GM21528 (cell line): ENCODE measurements around the gene HCLS1.
"Not testable (repeated sequence)": the region's sequence is repeated elsewhere in the genome, so short reads cannot be mapped to it uniquely, and the experiment has no call there.

Experiments
- ATAC-seq: cut with Tn5 transposase; IDR thresholded peaks from one replicate; pipeline ENCODE4 v1.9.1; 2021; ENCODE audit warnings: mild to moderate bottlenecking, moderate library complexity; ENCODE audit not compliant: unreplicated experiment, low FRiP score

HCLS1 gene

GRCh38 chr3:121601212-121601812, 59.4 kb downstream of the HCLS1 start:
- ATAC-seq = no peak

- not testable (repeated sequence) for ATAC-seq
These were observed 60.8 kb downstream of the HCLS1 start for GRCh38 chr3:121599900-121600299.

- ATAC-seq = no peak
These were observed 62.1 kb downstream of the HCLS1 start for GRCh38 chr3:121598564-121598963.

GRCh38 chr3:121595765-121596406, 64.8 kb downstream of the HCLS1 start:
- ATAC-seq = no peak

GRCh38 chr3:121594850-121595249, 65.9 kb downstream of the HCLS1 start:
- ATAC-seq = no peak

- peak; percentile 29 for ATAC-seq
These were observed 66.9 kb downstream of the HCLS1 start for GRCh38 chr3:121593806-121594205.

- peak; percentile 73 for ATAC-seq
These were observed 67.6 kb downstream of the HCLS1 start, which contains the start of gene FBXO40 for GRCh38 chr3:121592856-121593702. Gene FBXO40 (plus strand): TSS chr3:121593379. CDS start chr3:121620576, 27,197 bp downstream.

- ATAC-seq = no peak
These were observed 76.3 kb downstream of the HCLS1 start for GRCh38 chr3:121584418-121584817.

- ATAC-seq = no peak
These were observed 79.0 kb downstream of the HCLS1 start for GRCh38 chr3:121581691-121582090.
